ENCODE data around the gene DARS1.

- TF ChIP-seq POLR2AphosphoS5 (IDR thresholded peaks at IDR 0.05; ENCODE audit: low read depth, low read length) (no peak), TAF1 (IDR thresholded peaks at IDR 0.05; ENCODE audit: borderline replicate concordance, low read depth, low read length) (no peak), POLR2A (IDR thresholded peaks at IDR 0.05; ENCODE audit: low read depth, low read length) (no peak)
These were observed 42.6 kb upstream of the DARS1 start for GRCh38 chr2:136028001-136028400.
